ACHN (cell line): Measurements from ENCODE around the gene ARHGAP15.

ENCODE experiments used
- DNase-seq: peaks from one replicate; pipeline ENCODE4 v3.0.0-alpha.2; 2015
- in situ Hi-C: cut with HindIII; loops from 2 replicates; pipeline ENCODE4 v1.10.0; 2017; ENCODE audit warnings: low sequenced_read_pairs, low pct_ligation_motif_present, low pct_unique_long_range_greater_than_20kb

Gene ARHGAP15

GRCh38 chr2:143717536-143718168 lies 588.4 kb downstream of the ARHGAP15 start:
- DNase-seq = no peak
- in situ Hi-C loops = no loop called here

GRCh38 chr2:143718745-143719144 lies 589.5 kb downstream of the ARHGAP15 start:
- DNase-seq = no peak
- in situ Hi-C loops = no loop called here

GRCh38 chr2:143719406-143719805 lies 590.2 kb downstream of the ARHGAP15 start:
- in situ Hi-C loops = no loop called here
- peak; percentile 8 for DNase-seq

GRCh38 chr2:143720095-143720664 lies 591.0 kb downstream of the ARHGAP15 start:
- no peak for DNase-seq
- in situ Hi-C loops = no loop called here

- in situ Hi-C loops = no loop called here
- no peak for DNase-seq
Observed at GRCh38 chr2:143725400-143725799, 596.2 kb downstream of the ARHGAP15 start.

- in situ Hi-C loops = no loop called here
Observed at GRCh38 chr2:143726151-143726845, 597.1 kb downstream of the ARHGAP15 start.

GRCh38 chr2:143728498-143728897 lies 599.3 kb downstream of the ARHGAP15 start:
- DNase-seq = no peak
- in situ Hi-C loops = no loop called here

More at GRCh38 chr2:143726151-143726845, 597.1 kb downstream of the ARHGAP15 start:
- no peak for DNase-seq

GRCh38 chr2:143729296-143729814 lies 600.1 kb downstream of the ARHGAP15 start:
- in situ Hi-C loops = no loop called here
- no peak for DNase-seq

- DNase-seq = no peak
- in situ Hi-C loops = no loop called here
Observed at GRCh38 chr2:143730155-143730952, 601.1 kb downstream of the ARHGAP15 start.

GRCh38 chr2:143730953-143731260 lies 601.7 kb downstream of the ARHGAP15 start:
- in situ Hi-C loops = no loop called here
- DNase-seq = no peak

GRCh38 chr2:143732076-143732475 lies 602.9 kb downstream of the ARHGAP15 start:
- no peak for DNase-seq
- in situ Hi-C loops = no loop called here

GRCh38 chr2:143732871-143733270 lies 603.7 kb downstream of the ARHGAP15 start:
- in situ Hi-C loops = no loop called here
- DNase-seq = no peak

- no peak for DNase-seq
- in situ Hi-C loops = no loop called here
Observed at GRCh38 chr2:143734507-143734906, 605.3 kb downstream of the ARHGAP15 start.

- in situ Hi-C loops = no loop called here
- DNase-seq = no peak
Observed at GRCh38 chr2:143736904-143737303, 607.7 kb downstream of the ARHGAP15 start.

- in situ Hi-C loops = no loop called here
- DNase-seq = no peak
Observed at GRCh38 chr2:143740431-143740830, 611.2 kb downstream of the ARHGAP15 start.

GRCh38 chr2:143741205-143741604 lies 612.0 kb downstream of the ARHGAP15 start:
- DNase-seq = no peak
- in situ Hi-C loops = no loop called here

GRCh38 chr2:143742581-143742980 lies 613.4 kb downstream of the ARHGAP15 start:
- DNase-seq = no peak
- in situ Hi-C loops = no loop called here

GRCh38 chr2:143744114-143744513 lies 614.9 kb downstream of the ARHGAP15 start:
- in situ Hi-C loops = no loop called here
- no peak for DNase-seq

- DNase-seq = peak; percentile 18
- in situ Hi-C loops = no loop called here
Observed at GRCh38 chr2:143745060-143745459, 615.8 kb downstream of the ARHGAP15 start.
